Right lobe of liver (tissue), 4 donors: ENCODE results near the gene APOA1.

ENCODE experiments used
- CTCF ChIP-seq, 4 donors: fragments of 200-600 bp in 3 of 4; fragments of 450-650 bp in 1 of 4; IDR thresholded peaks; one replicate each; pipeline versions ENCODE4 v1.5.1 to v1.8.0; 2016 to 2022; ENCODE audit warnings: antibody characterized with exemption in 4 of 4, mild to moderate bottlenecking in 2 of 4
- POLR2A ChIP-seq: fragments of 450-650 bp; IDR thresholded peaks from one replicate; pipeline ENCODE4 v1.6.1; 2017; ENCODE audit warnings: antibody characterized with exemption, mild to moderate bottlenecking
- donor health status: DM: no; HTN: no; CAD: no.
- donor health status: DM: no; HTN: no; CAD: no.
- donor health status: DM: no; HTN: yes; CAD: no.

DNA sequence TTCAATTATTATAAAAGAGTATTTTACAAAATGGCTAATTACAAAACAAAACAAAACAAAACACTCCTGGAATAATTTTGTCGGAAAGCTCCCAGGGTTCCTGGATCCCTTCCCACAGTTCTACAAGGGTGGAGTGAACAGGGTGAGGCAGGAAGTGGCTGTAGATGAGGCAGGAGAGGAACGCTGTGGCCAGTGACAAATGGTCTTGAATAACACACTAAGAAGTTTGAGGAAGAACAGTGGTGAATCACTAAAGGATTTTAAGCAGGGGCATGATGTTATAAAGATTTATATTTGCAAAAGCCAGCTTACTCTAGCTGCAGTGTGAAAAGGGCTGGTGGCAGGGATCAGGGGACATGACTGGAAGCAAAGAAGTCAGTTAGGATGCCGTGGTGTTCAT is 33.8 kb upstream of the APOA1 start:
- TF ChIP-seq CTCF (IDR thresholded peaks at IDR 0.05) (no peak), POLR2A (no peak)
